Stomach smooth muscle (tissue), 2 donors: ENCODE measurements around the gene RNF121.

Experiments used
- H3K27ac ChIP-seq: one replicate; pipeline ENCODE4 v1.7.0; 2013; ENCODE audit warnings: mild to moderate bottlenecking, low read length, inconsistent platforms
- H3K27me3 ChIP-seq, 2 donors: one replicate each; pipeline ENCODE4 v1.7.0; 2013; ENCODE audit warnings: low read length in 2 of 2; ENCODE audit not compliant: insufficient read depth in 2 of 2, control insufficient read depth in 1 of 2
- H3K36me3 ChIP-seq, 2 donors: one replicate each; pipeline ENCODE4 v1.7.0; 2013; ENCODE audit warnings: low read length in 2 of 2; ENCODE audit not compliant: control insufficient read depth in 2 of 2, insufficient read depth in 2 of 2
- H3K4me1 ChIP-seq: one replicate; pipeline ENCODE4 v1.7.0; 2013; ENCODE audit warnings: low read length; ENCODE audit not compliant: control insufficient read depth, insufficient read depth
- H3K4me3 ChIP-seq, 2 donors: one replicate each; pipeline ENCODE4 v1.7.0; 2013; ENCODE audit warnings: low read length in 2 of 2
- H3K9ac ChIP-seq, 2 donors: one replicate each; pipeline ENCODE4 v1.7.0; 2013; ENCODE audit warnings: low read length in 2 of 2, mild to moderate bottlenecking in 1 of 2
- H3K9me3 ChIP-seq, 2 donors: one replicate each; pipeline ENCODE4 v1.7.0; 2013; ENCODE audit warnings: low read length in 2 of 2; ENCODE audit not compliant: control insufficient read depth in 2 of 2
- donor health status: healthy.
- donor health status: Pancreatic carcinoma.

RNF121 gene

GRCh38 chr11:71935338-71935925, 6.6 kb downstream of the RNF121 start:
- Histone ChIP-seq H3K9ac (no peak overlapping the region), H3K4me1 (peaks cover 12% of the 10 kb centered on the region), H3K27me3 (no peaks in the 10 kb centered on the region), H3K36me3 (no peaks in the 10 kb centered on the region), H3K9me3 (no peaks in the 10 kb centered on the region), H3K27ac (no peak overlapping the region), H3K4me3 (no peak overlapping the region)

GRCh38 chr11:71936825-71937224, 8.0 kb downstream of the RNF121 start:
- no peak overlapping the region for H3K4me3 ChIP-seq
- no peaks in the 10 kb centered on the region for H3K9me3 ChIP-seq
- H3K36me3 ChIP-seq: no peaks in the 10 kb centered on the region
- peak overlapping the region; percentile 82 for H3K27ac ChIP-seq
- peaks cover 15% of the 10 kb centered on the region for H3K4me1 ChIP-seq
- no peaks in the 10 kb centered on the region for H3K27me3 ChIP-seq
- H3K9ac ChIP-seq: no peak overlapping the region

- Histone ChIP-seq H3K4me3 (no peak overlapping the region), H3K36me3 (no peaks in the 10 kb centered on the region), H3K9me3 (no peaks in the 10 kb centered on the region), H3K4me1 (peaks cover 15% of the 10 kb centered on the region), H3K27ac (peak overlapping the region; percentile 82), H3K9ac (peak overlapping the region in 1 of 2 donors; percentile 21), H3K27me3 (no peaks in the 10 kb centered on the region)
These were observed 9.0 kb downstream of the RNF121 start for GRCh38 chr11:71937826-71938225.

- Histone ChIP-seq H3K9ac (no peak overlapping the region), H3K27me3 (no peaks in the 10 kb centered on the region), H3K4me1 (peaks cover 11% of the 10 kb centered on the region), H3K36me3 (no peaks in the 10 kb centered on the region), H3K4me3 (no peak overlapping the region), H3K27ac (no peak overlapping the region), H3K9me3 (no peaks in the 10 kb centered on the region)
These were observed 11.8 kb downstream of the RNF121 start for GRCh38 chr11:71940561-71941219.

GRCh38 chr11:71946144-71946571, 17.3 kb downstream of the RNF121 start:
- Histone ChIP-seq H3K36me3 (no peaks in the 10 kb centered on the region), H3K9me3 (no peaks in the 10 kb centered on the region), H3K9ac (no peak overlapping the region), H3K27me3 (no peaks in the 10 kb centered on the region), H3K4me3 (no peak overlapping the region), H3K27ac (no peak overlapping the region), H3K4me1 (peaks cover 12% of the 10 kb centered on the region)

GRCh38 chr11:71947498-71947897, 18.7 kb downstream of the RNF121 start:
- Histone ChIP-seq H3K36me3 (no peaks in the 10 kb centered on the region), H3K27ac (no peak overlapping the region), H3K27me3 (no peaks in the 10 kb centered on the region), H3K9me3 (no peaks in the 10 kb centered on the region), H3K4me3 (no peak overlapping the region), H3K4me1 (peaks cover 12% of the 10 kb centered on the region), H3K9ac (no peak overlapping the region)

GRCh38 chr11:71948314-71949027, 19.6 kb downstream of the RNF121 start:
- H3K4me1 ChIP-seq: peaks cover 12% of the 10 kb centered on the region
- H3K4me3 ChIP-seq: no peak overlapping the region
- H3K27ac ChIP-seq: no peak overlapping the region
- H3K36me3 ChIP-seq: no peaks in the 10 kb centered on the region
- no peaks in the 10 kb centered on the region for H3K9me3 ChIP-seq
- no peak overlapping the region for H3K9ac ChIP-seq
- H3K27me3 ChIP-seq: no peaks in the 10 kb centered on the region

GRCh38 chr11:71949034-71949433, 20.2 kb downstream of the RNF121 start:
- Histone ChIP-seq H3K4me3 (no peak overlapping the region), H3K9me3 (no peaks in the 10 kb centered on the region), H3K36me3 (no peaks in the 10 kb centered on the region), H3K4me1 (peaks cover 12% of the 10 kb centered on the region), H3K9ac (no peak overlapping the region), H3K27ac (no peak overlapping the region), H3K27me3 (no peaks in the 10 kb centered on the region)

- peaks cover 12% of the 10 kb centered on the region for H3K4me1 ChIP-seq
- no peaks in the 10 kb centered on the region for H3K36me3 ChIP-seq
- H3K9ac ChIP-seq: no peak overlapping the region
- H3K9me3 ChIP-seq: no peaks in the 10 kb centered on the region
- H3K27ac ChIP-seq: no peak overlapping the region
- no peak overlapping the region for H3K4me3 ChIP-seq
- H3K27me3 ChIP-seq: no peaks in the 10 kb centered on the region
These were observed 23.0 kb downstream of the RNF121 start for GRCh38 chr11:71951741-71952310.

GRCh38 chr11:71955898-71956456, 27.1 kb downstream of the RNF121 start:
- Histone ChIP-seq H3K9me3 (no peaks in the 10 kb centered on the region), H3K4me3 (no peak overlapping the region), H3K36me3 (peaks cover 6 to 7% of the 10 kb centered on the region in 2 donors), H3K27ac (no peak overlapping the region), H3K4me1 (no peaks in the 10 kb centered on the region), H3K27me3 (no peaks in the 10 kb centered on the region), H3K9ac (no peak overlapping the region)
